ENCODE results near the gene TXNRD3.

GRCh38 chr3:126577261-126577660 lies 77.7 kb downstream of the TXNRD3 start:
- TF ChIP-seq CTCF (IDR thresholded peaks at IDR 0.05) (no peak), POLR2A (IDR thresholded peaks at IDR 0.05) (no peak)
